Measurements from ENCODE around the gene RNF32. TPM values are rescaled to one million over a fixed set of nuclear protein-coding genes. Genes with fewer than 3 reads are reported as not detected.

Gene RNF32
- total RNA-seq, 1 experiment from 2014 or later, result 0.18 TPM

- DNase-seq (ENCODE audit: low read depth in 1 of 2, low spot score in 2 of 2), result no peak
- Histone ChIP-seq H3K9me3 (replicated peaks) (no peaks in the 10 kb centered on the region), H3K4me3 (no peak overlapping the region), H3K27ac (no peak overlapping the region), H3K36me3 (no peaks in the 10 kb centered on the region), H3K4me1 (replicated peaks) (no peaks in the 10 kb centered on the region), H3K27me3 (replicated peaks) (no peaks in the 10 kb centered on the region)
Observed at GRCh38 chr7:156662277-156662676, 21.7 kb downstream of the RNF32 start.

GRCh38 chr7:156665101-156665500, 24.5 kb downstream of the RNF32 start:
- Histone ChIP-seq H3K27ac (no peak overlapping the region), H3K9me3 (replicated peaks) (no peaks in the 10 kb centered on the region), H3K36me3 (no peaks in the 10 kb centered on the region), H3K4me1 (replicated peaks) (no peaks in the 10 kb centered on the region), H3K27me3 (replicated peaks) (no peaks in the 10 kb centered on the region), H3K4me3 (no peak overlapping the region)
- no peak for DNase-seq (ENCODE audit: low read depth in 1 of 2, low spot score in 2 of 2)

GRCh38 chr7:156666368-156667109, 26.0 kb downstream of the RNF32 start:
- DNase-seq (ENCODE audit: low read depth in 1 of 2, low spot score in 2 of 2), result no peak

GRCh38 chr7:156667110-156667426, 26.5 kb downstream of the RNF32 start:
- Histone ChIP-seq H3K27ac (no peak overlapping the region), H3K9me3 (replicated peaks) (no peaks in the 10 kb centered on the region), H3K36me3 (no peaks in the 10 kb centered on the region), H3K27me3 (replicated peaks) (no peaks in the 10 kb centered on the region), H3K4me3 (no peak overlapping the region), H3K4me1 (replicated peaks) (no peaks in the 10 kb centered on the region)
- DNase-seq (ENCODE audit: low read depth in 1 of 2, low spot score in 2 of 2), result no peak

More at GRCh38 chr7:156666368-156667109, 26.0 kb downstream of the RNF32 start:
- H3K4me3 ChIP-seq, result no peak overlapping the region
- H3K4me1 ChIP-seq (replicated peaks), result no peaks in the 10 kb centered on the region
- no peaks in the 10 kb centered on the region for H3K27me3 ChIP-seq (replicated peaks)
- H3K27ac ChIP-seq, result no peak overlapping the region
- H3K36me3 ChIP-seq, result no peaks in the 10 kb centered on the region
- H3K9me3 ChIP-seq (replicated peaks), result no peaks in the 10 kb centered on the region

- Histone ChIP-seq H3K4me1 (replicated peaks) (no peaks in the 10 kb centered on the region), H3K4me3 (no peak overlapping the region), H3K27ac (no peak overlapping the region), H3K36me3 (no peaks in the 10 kb centered on the region), H3K27me3 (replicated peaks) (no peaks in the 10 kb centered on the region), H3K9me3 (replicated peaks) (no peaks in the 10 kb centered on the region)
- DNase-seq (ENCODE audit: low read depth in 1 of 2, low spot score in 2 of 2), result no peak
Observed at GRCh38 chr7:156668130-156668741, 27.7 kb downstream of the RNF32 start.

- H3K27ac ChIP-seq, result no peak overlapping the region
- H3K4me1 ChIP-seq (replicated peaks), result no peaks in the 10 kb centered on the region
- H3K36me3 ChIP-seq, result no peaks in the 10 kb centered on the region
- H3K27me3 ChIP-seq (replicated peaks), result no peaks in the 10 kb centered on the region
- H3K9me3 ChIP-seq (replicated peaks), result no peaks in the 10 kb centered on the region
- DNase-seq (ENCODE audit: low read depth in 1 of 2, low spot score in 2 of 2), result no peak
- no peak overlapping the region for H3K4me3 ChIP-seq
Observed at GRCh38 chr7:156669035-156669828, 28.7 kb downstream of the RNF32 start.

GRCh38 chr7:156673454-156673853, 32.9 kb downstream of the RNF32 start:
- H3K4me3 ChIP-seq, result no peak overlapping the region
- no peaks in the 10 kb centered on the region for H3K27me3 ChIP-seq (replicated peaks)
- no peak overlapping the region for H3K27ac ChIP-seq
- H3K36me3 ChIP-seq, result no peaks in the 10 kb centered on the region
- H3K9me3 ChIP-seq (replicated peaks), result no peaks in the 10 kb centered on the region
- H3K4me1 ChIP-seq (replicated peaks), result no peaks in the 10 kb centered on the region
- no peak for DNase-seq (ENCODE audit: low read depth in 1 of 2, low spot score in 2 of 2)

- DNase-seq (ENCODE audit: low read depth in 1 of 2, low spot score in 2 of 2), result no peak
- no peaks in the 10 kb centered on the region for H3K4me1 ChIP-seq (replicated peaks)
- no peaks in the 10 kb centered on the region for H3K27me3 ChIP-seq (replicated peaks)
- no peaks in the 10 kb centered on the region for H3K36me3 ChIP-seq
- H3K4me3 ChIP-seq, result no peak overlapping the region
- H3K27ac ChIP-seq, result no peak overlapping the region
- H3K9me3 ChIP-seq (replicated peaks), result no peaks in the 10 kb centered on the region
Observed at GRCh38 chr7:156673902-156674301, 33.3 kb downstream of the RNF32 start.

- Histone ChIP-seq H3K36me3 (no peaks in the 10 kb centered on the region), H3K9me3 (replicated peaks) (no peaks in the 10 kb centered on the region), H3K27me3 (replicated peaks) (no peaks in the 10 kb centered on the region), H3K4me1 (replicated peaks) (no peaks in the 10 kb centered on the region), H3K27ac (no peak overlapping the region), H3K4me3 (no peak overlapping the region)
- DNase-seq (ENCODE audit: low read depth in 1 of 2, low spot score in 2 of 2), result no peak
Observed at GRCh38 chr7:156675721-156676120, 35.1 kb downstream of the RNF32 start.

GRCh38 chr7:156676263-156676662, 35.7 kb downstream of the RNF32 start:
- H3K4me3 ChIP-seq, result no peak overlapping the region
- no peak overlapping the region for H3K27ac ChIP-seq
- no peak for DNase-seq (ENCODE audit: low read depth in 1 of 2, low spot score in 2 of 2)
- H3K27me3 ChIP-seq (replicated peaks), result no peaks in the 10 kb centered on the region
- H3K9me3 ChIP-seq (replicated peaks), result no peaks in the 10 kb centered on the region
- H3K4me1 ChIP-seq (replicated peaks), result no peaks in the 10 kb centered on the region
- H3K36me3 ChIP-seq, result no peaks in the 10 kb centered on the region

- H3K27ac ChIP-seq, result no peak overlapping the region
- H3K9me3 ChIP-seq (replicated peaks), result no peaks in the 10 kb centered on the region
- DNase-seq (ENCODE audit: low read depth in 1 of 2, low spot score in 2 of 2), result no peak
- H3K36me3 ChIP-seq, result no peaks in the 10 kb centered on the region
- no peak overlapping the region for H3K4me3 ChIP-seq
- H3K27me3 ChIP-seq (replicated peaks), result no peaks in the 10 kb centered on the region
- no peaks in the 10 kb centered on the region for H3K4me1 ChIP-seq (replicated peaks)
Observed at GRCh38 chr7:156677374-156678054, 36.9 kb downstream of the RNF32 start.

GRCh38 chr7:156680281-156680680, 39.7 kb downstream of the RNF32 start:
- H3K9me3 ChIP-seq (replicated peaks), result no peaks in the 10 kb centered on the region
- H3K27ac ChIP-seq, result no peak overlapping the region
- no peaks in the 10 kb centered on the region for H3K27me3 ChIP-seq (replicated peaks)
- no peaks in the 10 kb centered on the region for H3K4me1 ChIP-seq (replicated peaks)
- no peaks in the 10 kb centered on the region for H3K36me3 ChIP-seq
- no peak overlapping the region for H3K4me3 ChIP-seq
- no peak for DNase-seq (ENCODE audit: low read depth in 1 of 2, low spot score in 2 of 2)

- H3K27me3 ChIP-seq (replicated peaks), result no peaks in the 10 kb centered on the region
Observed at GRCh38 chr7:156682928-156683327, 42.4 kb downstream of the RNF32 start.

GRCh38 chr7:156684251-156684650, 43.7 kb downstream of the RNF32 start:
- Histone ChIP-seq H3K27me3 (replicated peaks) (no peaks in the 10 kb centered on the region), H3K27ac (no peak overlapping the region), H3K4me1 (replicated peaks) (no peaks in the 10 kb centered on the region), H3K4me3 (no peak overlapping the region), H3K36me3 (no peaks in the 10 kb centered on the region), H3K9me3 (replicated peaks) (no peaks in the 10 kb centered on the region)
- DNase-seq (ENCODE audit: low read depth in 1 of 2, low spot score in 2 of 2), result no peak

More at GRCh38 chr7:156682928-156683327, 42.4 kb downstream of the RNF32 start:
- no peak overlapping the region for H3K4me3 ChIP-seq
- DNase-seq (ENCODE audit: low read depth in 1 of 2, low spot score in 2 of 2), result no peak
- no peaks in the 10 kb centered on the region for H3K9me3 ChIP-seq (replicated peaks)
- H3K4me1 ChIP-seq (replicated peaks), result no peaks in the 10 kb centered on the region
- H3K36me3 ChIP-seq, result no peaks in the 10 kb centered on the region
- no peak overlapping the region for H3K27ac ChIP-seq
